ENCODE data around the gene RASSF9.

DNA sequence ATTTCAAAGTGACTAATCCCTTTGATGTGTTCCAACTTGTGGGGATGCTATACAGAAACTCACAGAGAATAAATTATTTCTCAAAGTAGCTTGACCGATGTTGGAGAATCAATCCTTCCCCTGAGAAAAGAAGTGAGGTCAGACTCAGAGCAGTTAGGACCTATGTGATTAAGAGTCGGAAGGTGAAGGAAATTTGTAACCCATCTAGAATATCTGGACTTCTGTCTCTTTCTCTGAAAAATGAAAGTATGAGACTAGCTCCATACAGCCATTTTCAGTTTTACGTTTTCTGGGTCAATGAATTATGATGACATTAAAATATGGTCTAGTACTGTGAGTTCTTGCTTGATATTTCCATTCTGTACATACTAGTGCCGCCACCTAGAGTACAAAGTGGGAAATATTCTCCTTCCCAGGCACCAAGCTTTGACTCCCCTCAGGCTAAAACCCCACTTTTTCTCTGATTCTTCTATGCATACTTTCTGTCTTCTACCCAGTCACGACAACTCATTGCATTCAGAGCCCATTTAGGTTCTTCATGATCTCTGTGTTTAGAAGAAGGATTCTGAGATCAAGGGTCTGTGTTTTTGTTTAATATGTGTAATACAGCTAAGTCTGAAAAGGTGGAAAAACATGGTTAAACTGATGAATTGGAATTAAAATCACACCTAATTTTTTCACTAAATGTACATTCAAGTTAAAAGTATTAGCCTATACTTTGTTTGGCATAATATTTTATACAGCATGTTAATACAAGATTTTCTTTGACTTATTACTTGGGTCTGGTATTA lies 31.0 kb upstream of the RASSF9 start:
- peak; percentile 68 for TF ChIP-seq CTCF (IDR thresholded peaks at IDR 0.05; ENCODE audit: borderline replicate concordance, extremely low read depth, low read length, poor library complexity, severe bottlenecking)
- no peak for TF ChIP-seq EZH2 (IDR thresholded peaks at IDR 0.05; ENCODE audit: borderline replicate concordance, low read depth, low read length, severe bottlenecking)

All from DND-41 (cell line).